Neural progenitor cell (in vitro differentiated cells): ENCODE data around the gene FAF1.

Experiments
- EZH2 ChIP-seq: fragments of 200-600 bp; sonication (generic); IDR thresholded peaks from 2 replicates; pipeline ENCODE4 v1.6.1; 2017; ENCODE audit warnings: antibody characterized with exemption, mild to moderate bottlenecking, moderate library complexity
- TF ChIP-seq, protein P1 (sequence below): fragments of 200-600 bp; sonication (generic); IDR thresholded peaks from 2 replicates; pipeline ENCODE4 v1.5.1; 2017; ENCODE audit warnings: antibody characterized with exemption, mild to moderate bottlenecking

DNA sequence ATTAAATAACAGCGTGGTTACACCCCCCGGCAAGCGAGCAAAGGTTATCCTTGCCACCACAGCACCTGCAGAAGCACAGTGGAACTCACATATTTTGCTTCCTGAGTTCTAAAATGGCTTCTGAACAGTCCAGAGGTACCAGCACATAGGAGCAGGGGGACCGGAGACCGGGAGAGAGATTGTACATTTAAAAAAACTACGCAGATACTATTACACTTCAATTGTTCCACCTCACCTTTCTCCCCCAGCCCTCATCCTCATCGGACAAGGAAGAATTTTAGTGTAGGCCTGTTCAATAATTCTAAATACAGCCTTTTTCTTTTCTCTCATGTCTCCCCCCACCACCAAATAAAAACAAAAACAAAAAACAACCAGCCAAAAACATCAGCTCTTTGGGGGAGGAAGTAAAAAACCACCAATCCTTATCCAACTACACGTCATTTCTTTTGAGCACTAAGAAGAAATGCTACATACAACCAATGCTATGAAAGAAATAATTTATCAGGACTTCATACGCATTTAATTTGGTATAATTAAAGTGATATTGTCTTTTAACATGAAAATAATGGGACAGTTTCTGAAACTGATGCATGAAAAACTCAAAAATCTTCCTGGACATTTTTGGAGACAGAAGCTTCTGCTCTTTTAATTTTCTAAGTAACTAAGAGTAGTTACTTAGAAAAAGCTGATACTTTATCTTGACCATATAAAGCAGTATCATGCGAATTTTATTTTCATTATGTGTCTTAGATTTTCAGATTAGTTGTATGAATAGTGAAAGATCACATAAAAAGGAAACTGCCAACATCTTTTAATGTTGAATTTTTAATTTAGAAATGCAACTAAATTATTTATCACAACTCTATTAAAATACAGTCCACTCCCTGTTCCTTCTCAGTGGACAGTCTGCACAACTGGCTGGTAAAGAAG, 19.1 kb upstream of the FAF1 start:
- TF ChIP-seq, protein P1, sequence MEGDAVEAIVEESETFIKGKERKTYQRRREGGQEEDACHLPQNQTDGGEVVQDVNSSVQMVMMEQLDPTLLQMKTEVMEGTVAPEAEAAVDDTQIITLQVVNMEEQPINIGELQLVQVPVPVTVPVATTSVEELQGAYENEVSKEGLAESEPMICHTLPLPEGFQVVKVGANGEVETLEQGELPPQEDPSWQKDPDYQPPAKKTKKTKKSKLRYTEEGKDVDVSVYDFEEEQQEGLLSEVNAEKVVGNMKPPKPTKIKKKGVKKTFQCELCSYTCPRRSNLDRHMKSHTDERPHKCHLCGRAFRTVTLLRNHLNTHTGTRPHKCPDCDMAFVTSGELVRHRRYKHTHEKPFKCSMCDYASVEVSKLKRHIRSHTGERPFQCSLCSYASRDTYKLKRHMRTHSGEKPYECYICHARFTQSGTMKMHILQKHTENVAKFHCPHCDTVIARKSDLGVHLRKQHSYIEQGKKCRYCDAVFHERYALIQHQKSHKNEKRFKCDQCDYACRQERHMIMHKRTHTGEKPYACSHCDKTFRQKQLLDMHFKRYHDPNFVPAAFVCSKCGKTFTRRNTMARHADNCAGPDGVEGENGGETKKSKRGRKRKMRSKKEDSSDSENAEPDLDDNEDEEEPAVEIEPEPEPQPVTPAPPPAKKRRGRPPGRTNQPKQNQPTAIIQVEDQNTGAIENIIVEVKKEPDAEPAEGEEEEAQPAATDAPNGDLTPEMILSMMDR = no peak
- TF ChIP-seq EZH2 = peak; percentile 75
